Cardiac septum (tissue), 1 donor: Measurements from ENCODE around the gene EVI2A. TPM values are rescaled to one million over a fixed set of nuclear protein-coding genes. Genes with fewer than 3 reads are reported as not detected.

ENCODE experiments used
- DNase-seq: peaks from one replicate; pipeline ENCODE4 v3.0.0-alpha.2; 2020; ENCODE audit warnings: low spot score
- intact Hi-C: fragments of 100-400 bp; cut with DNase I; formaldehyde crosslinking; loops from one replicate; pipeline ENCODE4 v1.14.0; 2022
- total RNA-seq: library from RNA; stranded (reverse); fragmentation: NEBNext Ultra II Directional; extraction: Animal tissue kit (Norgen Biotek cat#: 25700); gene quantifications from one replicate; pipeline ENCODE4 v1.2.1, GENCODE V29; 2021
- donor health status: DM: no; HTN: no; CAD: no.

Gene EVI2A
- total RNA-seq, 1 donor from 2014 or later, result 2.2 TPM

- intact Hi-C loops, result no loop called here
- DNase-seq, result no peak
Observed at GRCh38 chr17:31283841-31284240, 37.6 kb downstream of the EVI2A start.

GRCh38 chr17:31281061-31281460 is 40.4 kb downstream of the EVI2A start:
- intact Hi-C loops, result no loop called here
- DNase-seq, result no peak

GRCh38 chr17:31279401-31279800 is 42.0 kb downstream of the EVI2A start:
- intact Hi-C loops, result loop anchor here (10.0 kb wide), 1 partner anchor 95 kb away; no protein-coding TSS in a partner anchor
- DNase-seq, result no peak

GRCh38 chr17:31275116-31275515 is 46.3 kb downstream of the EVI2A start:
- DNase-seq, result no peak
- intact Hi-C loops, result loop anchor here (10.0 kb wide), 1 partner anchor 100 kb away; no protein-coding TSS in a partner anchor

GRCh38 chr17:31274252-31274651 is 47.2 kb downstream of the EVI2A start:
- intact Hi-C loops, result loop anchor here (10.0 kb wide), 1 partner anchor 101 kb away; no protein-coding TSS in a partner anchor
- DNase-seq, result no peak

GRCh38 chr17:31273516-31273915 is 47.9 kb downstream of the EVI2A start:
- intact Hi-C loops, result loop anchor here (10.0 kb wide), 1 partner anchor 101 kb away; no protein-coding TSS in a partner anchor
- DNase-seq, result no peak

GRCh38 chr17:31272803-31273202 is 48.6 kb downstream of the EVI2A start:
- no peak for DNase-seq
- intact Hi-C loops, result loop anchor here (10.0 kb wide), 1 partner anchor 102 kb away; no protein-coding TSS in a partner anchor

GRCh38 chr17:31272236-31272635 is 49.2 kb downstream of the EVI2A start:
- intact Hi-C loops, result loop anchor here (10.0 kb wide), 1 partner anchor 103 kb away; no protein-coding TSS in a partner anchor
- DNase-seq, result no peak

- DNase-seq, result no peak
- intact Hi-C loops, result no loop called here
Observed at GRCh38 chr17:31269578-31269983, 51.8 kb downstream of the EVI2A start.

- DNase-seq, result no peak
- intact Hi-C loops, result no loop called here
Observed at GRCh38 chr17:31269036-31269577, 52.3 kb downstream of the EVI2A start.

Other genes with a start within 250 kb of the EVI2A start
- 53.6 TPM for gene NF1, start 226.6 kb downstream of the EVI2A start, total RNA-seq
- gene OMG, start 24.4 kb downstream of the EVI2A start, total RNA-seq, result 0.62 TPM
- gene EVI2B, start 7.6 kb downstream of the EVI2A start, total RNA-seq, result 2.0 TPM
- gene RAB11FIP4, start 70.1 kb upstream of the EVI2A start, total RNA-seq, result 4.9 TPM